GM12891 (cell line): ENCODE results near the gene ZRANB3.
"Not testable (repeated sequence)": the region's sequence is repeated elsewhere in the genome, so short reads cannot be mapped to it uniquely, and the experiment has no call there.

Experiments
- DNase-seq: peaks from one replicate; pipeline ENCODE4 v3.0.0; 2011; ENCODE audit warnings: low spot score; ENCODE audit not compliant: insufficient read length
- FAIRE-seq: peaks from 2 replicates; lab custom pipeline; 2011; peaks lifted over from hg19 to GRCh38; lab: Jason Lieb, UNC
- PAX5 ChIP-seq: IDR thresholded peaks from 2 replicates; pipeline ENCODE4 v1.6.1; 2011; ENCODE audit warnings: low read length, moderate library complexity, mild to moderate bottlenecking; ENCODE audit not compliant: insufficient read depth, severe bottlenecking
- POLR2A ChIP-seq: IDR thresholded peaks from 2 replicates; pipeline ENCODE4 v1.6.1; 2011; ENCODE audit warnings: low read depth, low read length, control low read depth
- POLR2AphosphoS5 ChIP-seq: IDR thresholded peaks from 2 replicates; pipeline ENCODE4 v1.6.1; 2011; ENCODE audit warnings: low read depth, low read length, control low read depth
- POU2F2 ChIP-seq: IDR thresholded peaks from 2 replicates; pipeline ENCODE4 v1.6.1; 2011; ENCODE audit warnings: low read depth, mild to moderate bottlenecking, control low read depth, low read length, moderate library complexity
- SPI1 ChIP-seq: IDR thresholded peaks from 2 replicates; pipeline ENCODE4 v1.6.1; 2011; ENCODE audit warnings: low read depth, low read length, control low read depth
- TAF1 ChIP-seq: IDR thresholded peaks from 2 replicates; pipeline ENCODE4 v1.6.1; 2011; ENCODE audit warnings: low read depth, low read length, control low read depth

The ZRANB3 gene

DNA sequence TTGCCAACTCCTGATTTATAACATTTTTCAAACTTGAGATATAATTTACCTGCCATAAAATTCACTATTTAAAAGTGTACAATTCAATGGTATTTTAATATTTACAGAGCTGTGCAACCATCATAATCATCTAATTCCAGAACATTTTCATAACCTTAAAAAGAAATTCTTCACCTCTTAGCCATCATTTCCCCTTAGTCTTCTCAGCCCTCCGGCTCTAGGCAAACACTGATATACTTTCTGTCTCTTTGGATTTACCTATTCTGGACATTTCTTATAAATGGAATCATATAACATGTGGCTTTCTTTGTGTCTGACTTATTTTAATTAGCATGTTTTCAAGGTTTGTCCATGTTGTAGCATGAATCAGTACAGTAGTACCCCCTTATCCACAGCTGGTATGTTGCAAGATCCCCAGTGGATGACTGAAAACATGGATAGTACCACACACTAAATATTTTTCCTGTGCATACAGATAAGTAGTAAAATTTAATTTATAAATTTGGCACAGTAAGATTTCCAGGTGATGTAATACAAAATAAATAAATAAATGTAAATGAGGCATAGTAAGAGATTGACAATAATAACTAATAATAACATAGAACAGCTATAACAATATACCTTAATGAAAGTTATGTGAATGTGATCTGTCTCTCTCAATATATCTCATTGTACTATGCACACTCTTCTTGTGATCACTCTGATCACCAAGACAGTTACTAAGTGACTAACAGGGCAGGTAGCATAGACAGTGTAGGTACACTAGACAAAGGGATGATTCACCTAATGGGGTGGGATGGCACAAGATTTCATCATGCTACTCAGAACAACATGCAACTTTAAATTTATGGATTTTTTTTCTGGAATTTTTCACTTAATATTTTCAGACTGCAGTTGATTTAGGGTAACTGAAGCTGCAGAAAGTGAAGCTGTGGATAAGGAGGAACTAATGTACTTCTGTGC is 405.8 kb downstream of the ZRANB3 start:
- DNase-seq: no peak
- no peak for FAIRE-seq
- TF ChIP-seq POU2F2 (no peak), SPI1 (no peak), PAX5 (no peak)

DNA sequence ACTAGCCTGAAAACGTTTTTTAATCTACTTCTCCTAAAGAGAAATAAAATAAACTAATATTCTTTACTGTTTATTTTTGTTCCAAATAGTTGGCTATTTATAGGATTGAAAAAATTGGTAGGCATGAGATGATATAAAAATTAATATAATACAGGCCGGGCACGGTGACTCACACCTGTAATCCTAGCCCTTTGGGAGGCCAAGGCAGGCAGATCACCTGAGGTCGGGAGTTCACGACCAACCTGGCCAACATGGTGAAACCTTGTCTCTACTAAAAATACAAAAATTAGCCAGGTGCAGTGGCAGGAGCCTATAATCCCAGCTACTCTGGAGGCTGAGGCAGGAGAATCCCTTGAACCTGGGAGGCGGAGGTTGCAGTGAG is 409.4 kb downstream of the ZRANB3 start:
- not testable (repeated sequence) for DNase-seq, FAIRE-seq

DNA sequence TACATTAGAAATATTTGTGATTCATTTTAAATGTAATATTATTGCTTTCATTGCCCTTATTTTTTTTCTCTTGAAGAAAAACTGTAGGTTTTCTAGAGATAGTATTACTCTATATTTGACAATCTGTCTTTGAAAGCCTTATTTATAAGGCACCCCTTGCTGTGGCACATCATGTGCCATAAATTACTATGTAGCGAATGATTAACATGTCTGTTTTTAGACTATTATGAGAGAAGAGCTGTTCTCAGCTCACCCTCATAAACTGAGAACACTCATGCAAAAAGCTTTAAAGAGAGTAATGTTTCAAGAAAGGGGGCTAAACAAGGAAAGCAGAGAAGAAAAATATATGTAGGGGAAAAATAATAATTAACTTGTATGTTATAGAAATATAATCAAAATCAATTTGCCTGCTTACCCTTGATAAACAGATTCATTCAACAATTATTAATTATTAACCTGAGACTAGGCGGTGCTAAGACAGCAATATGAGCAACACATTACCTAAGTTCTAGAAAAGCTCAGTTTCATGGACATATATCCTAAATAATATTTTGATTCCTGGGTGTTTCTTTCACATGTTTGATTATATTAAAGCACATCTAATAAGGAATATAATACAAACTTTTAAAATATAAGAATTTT is 409.9 kb downstream of the ZRANB3 start:
- no peak for DNase-seq
- no peak for TF ChIP-seq POU2F2
- no peak for TF ChIP-seq PAX5
- TF ChIP-seq POLR2AphosphoS5: no peak
- no peak for TF ChIP-seq POLR2A
- no peak for TF ChIP-seq SPI1
- TF ChIP-seq TAF1: no peak
- no peak for FAIRE-seq

DNA sequence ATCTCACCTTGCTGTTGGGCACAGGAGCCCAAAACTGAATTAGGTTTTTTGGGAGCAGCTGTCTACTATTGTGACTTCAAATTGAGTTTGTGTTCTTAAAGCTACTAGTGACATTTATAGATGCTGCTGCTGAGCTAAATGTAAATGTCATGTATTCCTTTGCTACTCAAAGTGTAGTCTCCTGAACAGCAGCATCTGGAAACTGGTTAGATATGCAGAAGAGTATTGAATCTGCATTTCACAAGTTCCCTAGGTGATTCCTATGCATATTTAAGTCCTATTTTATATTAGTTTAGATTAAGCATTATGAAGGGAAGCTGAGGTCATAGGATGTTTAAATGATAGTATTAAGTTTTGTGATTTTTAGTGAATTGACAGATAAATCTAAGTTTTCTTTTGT is 411.4 kb downstream of the ZRANB3 start:
- no peak for DNase-seq
- TF ChIP-seq TAF1 (no peak), SPI1 (no peak), POLR2AphosphoS5 (no peak), POLR2A (no peak), PAX5 (no peak), POU2F2 (no peak)
- no peak for FAIRE-seq

DNA sequence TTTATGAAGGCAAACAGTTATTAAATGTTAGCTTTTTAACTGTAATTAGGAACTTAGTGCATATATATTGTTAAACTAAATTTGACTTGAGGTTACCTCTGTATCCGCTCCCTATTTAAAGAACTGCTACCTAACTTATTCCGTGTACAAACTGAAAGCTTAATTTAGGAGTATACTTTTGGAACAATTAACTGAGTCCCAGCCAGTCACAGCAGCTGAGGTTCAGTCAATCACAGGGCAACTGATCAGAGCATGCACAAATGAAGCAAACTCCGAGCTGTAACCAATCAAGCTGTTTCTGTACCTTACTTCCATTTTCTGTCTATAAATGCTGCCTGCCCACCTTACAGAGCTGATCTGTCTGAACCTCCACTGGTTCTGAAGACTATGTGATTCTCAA is 417.7 kb downstream of the ZRANB3 start:
- DNase-seq: no peak
- FAIRE-seq: no peak
- TF ChIP-seq POLR2AphosphoS5 (no peak), POLR2A (no peak), SPI1 (no peak), POU2F2 (no peak)

DNA sequence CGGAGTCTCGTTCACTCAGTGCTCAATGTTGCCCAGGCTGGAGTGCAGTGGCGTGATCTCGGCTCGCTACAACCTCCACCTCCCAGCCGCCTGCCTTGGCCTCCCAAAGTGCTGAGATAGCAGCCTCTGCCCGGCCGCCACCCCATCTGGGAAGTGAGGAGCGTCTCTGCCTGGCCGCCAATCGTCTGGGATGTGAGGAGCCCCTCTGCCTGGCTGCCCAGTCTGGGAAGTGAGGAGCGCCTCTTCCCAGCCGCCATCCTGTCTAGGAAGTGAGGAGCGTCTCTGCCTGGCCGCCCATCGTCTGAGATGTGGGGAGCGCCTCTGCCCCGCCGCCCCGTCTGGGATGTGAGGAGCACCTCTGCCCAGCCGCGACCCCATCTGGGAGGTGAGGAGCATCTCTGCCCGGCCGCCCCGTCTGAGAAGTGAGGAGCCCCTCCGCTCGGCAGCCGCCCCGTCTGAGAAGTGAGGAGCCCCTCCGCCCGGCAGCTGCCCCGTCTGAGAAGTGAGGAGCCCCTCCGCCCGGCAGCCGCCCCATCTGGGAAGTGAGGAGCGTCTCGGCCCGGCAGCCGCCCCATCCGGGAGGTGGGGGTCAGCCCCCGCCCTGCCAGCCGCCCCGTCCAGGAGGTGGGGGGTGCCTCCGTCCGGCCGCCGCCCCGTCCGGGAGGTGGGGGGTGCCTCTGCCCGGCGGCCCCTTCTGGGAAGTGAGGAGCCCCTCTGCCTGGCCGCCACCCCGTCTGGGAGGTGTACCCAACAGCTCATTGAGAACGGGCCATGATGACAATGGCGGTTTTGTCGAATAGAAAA is 425.3 kb downstream of the ZRANB3 start:
- FAIRE-seq, DNase-seq: not testable (repeated sequence)

DNA sequence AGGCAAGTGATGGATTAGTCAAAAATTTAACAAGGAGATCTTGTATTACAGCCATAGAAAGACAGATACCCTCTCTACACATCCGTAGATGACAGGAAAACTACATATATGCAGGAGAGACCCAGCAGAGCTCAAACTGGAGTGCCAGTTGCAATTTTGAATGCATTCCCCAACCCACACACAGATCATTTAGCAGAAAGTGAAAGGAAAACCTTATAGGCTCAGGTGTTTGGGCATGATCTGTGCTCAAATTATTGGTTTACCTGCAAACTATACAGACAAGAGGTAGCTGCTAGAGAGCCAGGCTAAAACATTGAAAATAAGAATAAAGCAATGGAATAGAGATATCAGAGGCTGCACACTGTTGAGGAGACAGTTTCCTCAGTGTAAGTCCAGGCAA is 427.2 kb downstream of the ZRANB3 start:
- DNase-seq (no peak), FAIRE-seq (no peak)
- TF ChIP-seq POLR2A (no peak), PAX5 (no peak), POU2F2 (no peak), POLR2AphosphoS5 (no peak), TAF1 (no peak), SPI1 (no peak)

DNA sequence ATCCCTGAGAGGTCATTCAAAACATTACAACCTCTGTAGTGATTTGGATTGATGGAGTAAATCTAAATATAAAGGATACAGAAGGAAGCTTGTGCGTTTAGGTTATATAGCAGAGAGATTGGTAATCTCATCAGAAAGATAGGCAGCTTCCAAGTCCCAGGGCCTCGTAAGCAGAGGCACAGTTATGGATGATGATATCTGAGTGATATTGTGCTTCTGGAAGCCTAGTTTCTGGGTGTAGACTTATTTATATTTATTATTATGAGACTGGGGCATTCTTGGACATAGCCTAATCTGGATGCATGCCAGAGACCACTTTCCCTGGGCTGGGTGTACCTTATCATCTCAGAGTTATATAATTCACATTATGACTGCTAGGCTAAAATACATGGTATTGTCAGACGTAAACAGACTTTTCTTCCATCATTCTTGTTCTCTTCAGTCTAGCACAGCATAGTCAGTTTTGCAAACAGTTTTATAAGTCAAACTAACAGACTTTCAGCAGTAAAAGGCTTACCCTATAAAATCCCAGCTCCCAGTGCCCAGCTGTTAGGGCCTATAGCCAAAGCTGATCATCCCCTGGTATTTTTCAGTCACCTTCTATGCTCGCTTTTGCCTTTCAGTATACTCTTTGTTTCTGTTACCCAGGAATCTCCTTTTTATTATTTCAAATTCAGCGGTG is 431.1 kb downstream of the ZRANB3 start:
- TF ChIP-seq TAF1 (no peak), SPI1 (no peak), POU2F2 (no peak), POLR2A (no peak), POLR2AphosphoS5 (no peak), PAX5 (no peak)
- FAIRE-seq (no peak), DNase-seq (no peak)

DNA sequence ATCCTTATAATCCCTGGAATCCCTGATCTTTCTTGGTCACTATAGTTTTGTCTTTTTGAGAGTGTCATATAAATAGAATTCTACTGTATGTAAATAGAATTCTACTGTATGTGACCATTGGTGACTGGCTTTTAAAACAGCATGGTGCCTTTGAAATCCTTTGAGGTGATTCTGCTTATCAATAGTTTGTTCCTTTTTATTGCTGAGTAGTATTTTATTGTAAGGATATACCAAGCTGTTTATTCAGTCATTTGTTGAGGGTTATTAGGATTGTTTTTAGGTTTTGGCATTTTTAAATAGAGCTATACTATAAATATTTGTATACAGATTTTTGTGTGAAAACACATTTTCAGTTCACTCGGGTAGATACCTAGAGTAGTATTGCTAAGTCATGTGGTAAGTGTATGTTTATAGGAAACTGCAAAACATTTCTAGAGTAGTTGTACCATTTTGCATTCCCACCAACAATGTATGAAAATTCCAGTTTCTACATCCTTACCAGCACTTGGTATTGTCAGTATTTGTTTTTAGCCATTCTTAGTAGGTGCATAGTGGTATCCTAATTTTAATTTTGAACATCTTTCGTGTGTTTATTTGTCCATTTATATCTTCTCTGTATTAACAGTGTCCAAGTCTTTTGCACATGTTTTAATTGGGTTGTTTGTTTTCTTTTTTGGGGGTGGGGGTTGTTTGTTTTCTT is 433.3 kb downstream of the ZRANB3 start:
- no peak for DNase-seq
- no peak for TF ChIP-seq TAF1
- TF ChIP-seq PAX5: no peak
- no peak for TF ChIP-seq POU2F2
- no peak for TF ChIP-seq POLR2AphosphoS5
- TF ChIP-seq POLR2A: no peak
- no peak for TF ChIP-seq SPI1
- FAIRE-seq: no peak
